ENCODE results near the gene MACROD2. TPM values are rescaled to one million over a fixed set of nuclear protein-coding genes. Genes with fewer than 3 reads are reported as not detected.

The MACROD2 gene
- total RNA-seq, 1 experiment from 2014 or later, result 1.6 TPM

DNA sequence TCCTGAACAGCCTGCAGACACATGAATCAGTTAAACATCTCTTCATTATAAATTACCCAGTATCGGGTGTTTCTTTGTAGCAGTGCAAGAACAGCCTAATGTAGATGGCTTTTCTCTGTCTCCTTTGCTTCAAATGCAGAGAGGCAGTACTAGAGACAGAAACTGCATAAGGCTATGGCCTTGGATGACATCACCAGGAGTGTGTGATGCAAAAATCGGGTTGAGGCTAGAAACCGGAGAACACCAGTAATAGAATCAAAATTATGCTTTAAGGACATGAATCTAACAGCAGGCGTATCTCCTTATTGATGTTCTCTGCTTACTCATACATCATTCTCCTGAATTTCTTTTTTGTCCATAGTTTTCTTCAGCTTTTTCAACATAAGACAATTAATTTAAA lies 391.4 kb downstream of the MACROD2 start:
- Mint-ChIP-seq H3K36me3 (ENCODE audit: insufficient read depth in 1 of 3, low read depth in 3 of 3) (peaks cover 0 to 3% (median 0%) of the 10 kb centered on the region in 3 experiments; a peak in 2 of 7 replicates), H3K4me3 (no peak overlapping the region), H3K4me1 (peaks cover 3 to 4% of the 10 kb centered on the region in 2 experiments; a peak in 1 of 4 replicates), H3K9me3 (peaks cover 2 to 3% of the 10 kb centered on the region in 2 experiments; a peak in 3 of 5 replicates), H3K27ac (no peak overlapping the region), H3K27me3 (ENCODE audit: low read depth) (no peaks in the 10 kb centered on the region)
- H2BK120ac ChIP-seq (ENCODE audit: low read depth, low read length, poor library complexity, severe bottlenecking), result no peak overlapping the region
- no peak overlapping the region for H2AK5ac ChIP-seq (ENCODE audit: insufficient read length, low read length)
- no peak for DNase-seq
- no peak overlapping the region for H2BK20ac ChIP-seq (ENCODE audit: low read depth, low read length, poor library complexity, severe bottlenecking)
- no peak overlapping the region for H2BK12ac ChIP-seq (ENCODE audit: insufficient read length, low read depth, low read length)
- H3K79me2 ChIP-seq (ENCODE audit: insufficient read depth, low read length), result no peaks in the 10 kb centered on the region
- no peak overlapping the region for H4K8ac ChIP-seq (replicated peaks; ENCODE audit: insufficient read length, low read depth, low read length)
- H3K4ac ChIP-seq (ENCODE audit: low read depth, low read length), result no peak overlapping the region
- H3K18ac ChIP-seq (ENCODE audit: insufficient read length, low read depth, low read length), result no peak overlapping the region
- H3K4me2 ChIP-seq (ENCODE audit: insufficient read depth, insufficient read length, low read length), result no peak overlapping the region
- WGBS (ENCODE audit: extremely low coverage, insufficient read length, low lambda C conversion rate), result no CpG with 5 or more reads among the region's 4 CpGs
- H3K79me1 ChIP-seq (ENCODE audit: insufficient read depth, low read depth, low read length, poor library complexity, severe bottlenecking), result no peaks in the 10 kb centered on the region
- no peak overlapping the region for H2BK15ac ChIP-seq (ENCODE audit: low read depth, low read length)
- H2AFZ ChIP-seq (ENCODE audit: low read length), result no peak overlapping the region
- H3K56ac ChIP-seq (ENCODE audit: insufficient read length, low read depth, low read length), result no peak overlapping the region
- no peak overlapping the region for H4K91ac ChIP-seq (ENCODE audit: insufficient read length, low read depth, low read length)
- no peak overlapping the region for H3T11ph ChIP-seq (ENCODE audit: low read length)
- no peak overlapping the region for H3K9ac ChIP-seq (ENCODE audit: extremely low read depth, insufficient read length, low read length)
- TF ChIP-seq, protein P1, sequence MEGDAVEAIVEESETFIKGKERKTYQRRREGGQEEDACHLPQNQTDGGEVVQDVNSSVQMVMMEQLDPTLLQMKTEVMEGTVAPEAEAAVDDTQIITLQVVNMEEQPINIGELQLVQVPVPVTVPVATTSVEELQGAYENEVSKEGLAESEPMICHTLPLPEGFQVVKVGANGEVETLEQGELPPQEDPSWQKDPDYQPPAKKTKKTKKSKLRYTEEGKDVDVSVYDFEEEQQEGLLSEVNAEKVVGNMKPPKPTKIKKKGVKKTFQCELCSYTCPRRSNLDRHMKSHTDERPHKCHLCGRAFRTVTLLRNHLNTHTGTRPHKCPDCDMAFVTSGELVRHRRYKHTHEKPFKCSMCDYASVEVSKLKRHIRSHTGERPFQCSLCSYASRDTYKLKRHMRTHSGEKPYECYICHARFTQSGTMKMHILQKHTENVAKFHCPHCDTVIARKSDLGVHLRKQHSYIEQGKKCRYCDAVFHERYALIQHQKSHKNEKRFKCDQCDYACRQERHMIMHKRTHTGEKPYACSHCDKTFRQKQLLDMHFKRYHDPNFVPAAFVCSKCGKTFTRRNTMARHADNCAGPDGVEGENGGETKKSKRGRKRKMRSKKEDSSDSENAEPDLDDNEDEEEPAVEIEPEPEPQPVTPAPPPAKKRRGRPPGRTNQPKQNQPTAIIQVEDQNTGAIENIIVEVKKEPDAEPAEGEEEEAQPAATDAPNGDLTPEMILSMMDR (conservative IDR thresholded peaks at IDR 0.05), result no peak
- no peak overlapping the region for H3K23ac ChIP-seq (ENCODE audit: insufficient read length, low read depth, low read length)
- H3K27me3 ChIP-seq (ENCODE audit: insufficient read depth, low read length), result no peaks in the 10 kb centered on the region
- H3K4me1 ChIP-seq (ENCODE audit: insufficient read depth, low read length), result no peaks in the 10 kb centered on the region
- no peak overlapping the region for H3K27ac ChIP-seq (ENCODE audit: insufficient read length, low read depth, low read length)
- H4K5ac ChIP-seq (ENCODE audit: insufficient read length, low read depth, low read length), result no peak overlapping the region
- no peak overlapping the region for H3K14ac ChIP-seq (ENCODE audit: insufficient read depth, low read length)
- no peaks in the 10 kb centered on the region for H3K9me3 ChIP-seq (ENCODE audit: control insufficient read depth, low read depth, low read length)
- H4K20me1 ChIP-seq (ENCODE audit: control insufficient read depth, insufficient read depth, insufficient read length), result no peaks in the 10 kb centered on the region
- no peak overlapping the region for H2BK5ac ChIP-seq (ENCODE audit: insufficient read length, low read length)
- H3K23me2 ChIP-seq (ENCODE audit: insufficient read length, low read depth, low read length, poor library complexity, severe bottlenecking), result no peaks in the 10 kb centered on the region

All from H9 (cell line).